ENCODE data around the gene RETSAT.
A peak's percentile ranks its signal among the peaks of the same experiment; 100 is the strongest.
"Not testable (repeated sequence)": the region's sequence is repeated elsewhere in the genome, so short reads cannot be mapped to it uniquely, and the experiment has no call there.

The RETSAT gene

GRCh38 chr2:85378257-85378656, 23.9 kb upstream of the RETSAT start:
- DNase-seq (ENCODE audit: low spot score) = no peak

- DNase-seq (ENCODE audit: low spot score) = no peak
Observed at GRCh38 chr2:85377083-85377482, 22.8 kb upstream of the RETSAT start.

GRCh38 chr2:85376291-85377065, 22.1 kb upstream of the RETSAT start:
- no peak for DNase-seq (ENCODE audit: low spot score)

GRCh38 chr2:85371045-85371444, 16.7 kb upstream of the RETSAT start:
- DNase-seq (ENCODE audit: low spot score) = no peak

GRCh38 chr2:85369500-85369899, 15.2 kb upstream of the RETSAT start:
- no peak for DNase-seq (ENCODE audit: low spot score)

GRCh38 chr2:85368921-85369320, 14.6 kb upstream of the RETSAT start:
- DNase-seq (ENCODE audit: low spot score) = no peak

- no peak for DNase-seq (ENCODE audit: low spot score)
Observed at GRCh38 chr2:85367180-85367579, 12.9 kb upstream of the RETSAT start.

- DNase-seq (ENCODE audit: low spot score) = not testable (repeated sequence)
Observed at GRCh38 chr2:85362653-85363387, 8.5 kb upstream of the RETSAT start.

- DNase-seq (ENCODE audit: low spot score) = no peak
Observed at GRCh38 chr2:85357736-85358135, 3.4 kb upstream of the RETSAT start.

- no peak for DNase-seq (ENCODE audit: low spot score)
Observed at GRCh38 chr2:85356186-85356585, 1.9 kb upstream of the RETSAT start.

- peak; percentile 14 for DNase-seq (ENCODE audit: low spot score)
Observed at GRCh38 chr2:85355521-85355920, 1.2 kb upstream of the RETSAT start.

GRCh38 chr2:85355073-85355410, 714 bp upstream of the RETSAT start:
- DNase-seq (ENCODE audit: low spot score) = no peak

- DNase-seq (ENCODE audit: low spot score) = no peak
Observed at GRCh38 chr2:85353876-85354285, 447 bp downstream of the RETSAT start.

GRCh38 chr2:85347599-85347998, 6.7 kb downstream of the RETSAT start:
- DNase-seq (ENCODE audit: low spot score) = no peak

- DNase-seq (ENCODE audit: low spot score) = no peak
Observed at GRCh38 chr2:85344356-85344954, 9.9 kb downstream of the RETSAT start.

- not testable (repeated sequence) for DNase-seq (ENCODE audit: low spot score)
Observed at GRCh38 chr2:85343207-85343895, 11.0 kb downstream of the RETSAT start.

GRCh38 chr2:85342156-85342555, 12.2 kb downstream of the RETSAT start:
- no peak for DNase-seq (ENCODE audit: low spot score)

GRCh38 chr2:85341269-85342029, 12.9 kb downstream of the RETSAT start:
- DNase-seq (ENCODE audit: low spot score) = no peak

- DNase-seq (ENCODE audit: low spot score) = no peak
Observed at GRCh38 chr2:85340034-85340892, 14.1 kb downstream of the RETSAT start.

GRCh38 chr2:85334928-85335327, 19.4 kb downstream of the RETSAT start:
- DNase-seq (ENCODE audit: low spot score) = no peak

- not testable (repeated sequence) for DNase-seq (ENCODE audit: low spot score)
Observed at GRCh38 chr2:85333877-85334276, 20.5 kb downstream of the RETSAT start.
